Uterus (tissue), 2 donors: ENCODE data around the gene FADS3.

ENCODE experiments used
- CTCF ChIP-seq, 4 experiments: fragments of 200-600 bp in 2 of 4; fragments of 450-650 bp in 2 of 4; sonication (generic) in 2 of 4; IDR thresholded peaks; one replicate each; pipeline ENCODE4 v1.5.1; 2016 to 2019; ENCODE audit warnings: antibody characterized with exemption in 4 of 4, mild to moderate bottlenecking in 2 of 4, moderate library complexity in 1 of 4
- POLR2A ChIP-seq, 2 donors: fragments of 450-650 bp; IDR thresholded peaks; one replicate each; pipeline ENCODE4 v1.6.1; 2016; ENCODE audit warnings: antibody characterized with exemption in 2 of 2, mild to moderate bottlenecking in 1 of 2, moderate library complexity in 1 of 2

DNA sequence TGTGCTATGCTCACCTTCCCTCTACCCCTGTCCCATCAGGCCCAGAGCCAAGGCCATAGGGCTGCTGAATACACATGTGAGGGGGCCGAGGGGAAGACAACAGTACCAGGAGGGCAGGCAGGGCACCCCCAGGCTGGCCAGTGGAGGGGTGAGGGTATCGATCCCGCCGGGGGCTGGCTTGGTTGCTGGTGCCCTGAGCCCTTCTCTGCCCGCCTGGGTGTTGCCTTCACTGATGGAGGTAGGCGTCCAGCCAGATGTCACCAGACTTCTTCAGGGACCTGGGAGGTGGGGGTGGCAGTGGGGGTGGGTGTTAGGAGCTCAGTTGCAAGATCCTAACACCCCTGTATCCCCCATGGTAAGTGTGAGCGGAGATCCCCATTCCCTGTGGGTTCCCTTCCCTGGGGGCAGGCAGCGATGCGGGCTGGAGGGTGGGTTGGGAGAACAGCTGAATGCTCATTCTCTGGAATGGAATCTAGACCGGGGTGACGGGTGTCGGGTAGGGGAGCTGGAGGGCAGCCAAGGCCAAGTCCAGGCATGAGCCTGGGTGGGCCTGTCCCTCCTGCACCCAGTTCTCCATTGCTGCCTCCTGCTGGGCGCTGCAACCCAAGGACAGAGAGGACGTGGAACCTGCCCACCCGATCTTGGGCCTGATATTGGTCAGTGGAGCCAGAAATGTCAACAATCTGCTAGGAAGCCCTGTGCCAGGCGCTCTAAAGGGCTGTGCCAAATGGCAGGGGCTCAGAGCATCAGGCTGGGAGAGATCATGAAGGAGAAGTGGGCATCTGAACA lies 17.6 kb downstream of the FADS3 start:
- TF ChIP-seq POLR2A (IDR thresholded peaks at IDR 0.05) (no peak), CTCF (IDR thresholded peaks at IDR 0.05) (no peak)
